Memory B cell (primary cell): Measurements from ENCODE around the gene CASP6.

Source experiments
- ATAC-seq: fragments of 150-1000 bp; cut with Tn5 transposase; 2 replicates; pipeline ENCODE4 v1.10.0; 2021; ENCODE audit warnings: low read depth, mild to moderate bottlenecking, moderate library complexity
- DNase-seq, 2 donors: peaks; one replicate each; pipeline ENCODE4 v3.0.0; 2022; ENCODE audit warnings: low spot score in 2 of 2
- H3K27ac Mint-ChIP-seq: one replicate; pipeline ENCODE4 v1.8.0; 2022; ENCODE audit warnings: mild to moderate bottlenecking, moderate library complexity, mixed read lengths
- H3K27me3 Mint-ChIP-seq: one replicate; pipeline ENCODE4 v1.8.0; 2022; ENCODE audit warnings: mixed read lengths
- H3K36me3 Mint-ChIP-seq: one replicate; pipeline ENCODE4 v1.8.0; 2022; ENCODE audit warnings: mild to moderate bottlenecking, mixed read lengths
- H3K4me1 Mint-ChIP-seq: one replicate; pipeline ENCODE4 v1.8.0; 2022; ENCODE audit warnings: mixed read lengths
- H3K4me3 Mint-ChIP-seq: one replicate; pipeline ENCODE4 v1.8.0; 2022; ENCODE audit warnings: mild to moderate bottlenecking, moderate library complexity, mixed read lengths
- H3K9me3 Mint-ChIP-seq: one replicate; pipeline ENCODE4 v1.8.0; 2022; ENCODE audit warnings: mixed read lengths

Gene CASP6

DNA sequence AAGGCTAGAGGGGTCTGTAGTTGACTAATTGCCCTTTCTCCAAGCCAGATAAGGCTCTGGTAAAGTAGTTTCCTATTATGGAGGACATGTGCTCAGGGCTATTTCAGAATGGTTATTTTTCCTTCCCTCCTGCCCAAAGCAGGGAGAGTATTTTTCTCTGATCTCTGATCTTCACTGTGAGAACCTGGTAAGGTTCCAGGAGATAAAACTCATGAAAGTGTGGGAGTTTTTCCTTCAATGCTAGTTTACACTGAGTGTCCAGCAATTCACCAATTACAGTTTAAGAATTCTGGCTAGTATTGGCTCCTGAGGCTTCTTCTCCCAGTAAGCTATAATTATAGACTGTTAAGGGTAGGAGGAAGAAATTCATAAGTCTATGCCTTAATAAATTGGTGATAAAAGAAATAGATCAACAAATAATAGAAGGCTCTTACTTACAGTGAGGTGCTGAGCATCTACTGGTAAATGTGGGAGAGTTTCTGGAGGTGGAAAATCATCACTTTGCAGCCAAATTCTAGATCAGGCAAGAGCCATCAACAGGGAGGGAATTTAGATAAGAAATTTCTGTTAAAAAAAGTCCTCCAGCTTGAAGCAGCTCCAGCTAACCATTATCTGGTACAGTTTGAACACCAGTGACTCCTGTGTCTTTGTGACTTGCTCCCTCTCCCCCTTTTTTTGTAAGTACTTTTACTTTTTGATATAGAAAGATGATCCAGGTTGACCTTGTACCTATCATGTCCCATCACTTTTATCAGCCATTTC is 30.9 kb downstream of the CASP6 start:
- H3K27me3 Mint-ChIP-seq, result no peaks in the 10 kb centered on the region
- H3K9me3 Mint-ChIP-seq, result peaks cover 6% of the 10 kb centered on the region
- H3K4me3 Mint-ChIP-seq, result no peak overlapping the region
- peaks cover 12% of the 10 kb centered on the region for H3K4me1 Mint-ChIP-seq
- ATAC-seq (no peak), DNase-seq (no peak)
- H3K27ac Mint-ChIP-seq, result no peak overlapping the region
- H3K36me3 Mint-ChIP-seq, result peaks cover 26% of the 10 kb centered on the region

DNA sequence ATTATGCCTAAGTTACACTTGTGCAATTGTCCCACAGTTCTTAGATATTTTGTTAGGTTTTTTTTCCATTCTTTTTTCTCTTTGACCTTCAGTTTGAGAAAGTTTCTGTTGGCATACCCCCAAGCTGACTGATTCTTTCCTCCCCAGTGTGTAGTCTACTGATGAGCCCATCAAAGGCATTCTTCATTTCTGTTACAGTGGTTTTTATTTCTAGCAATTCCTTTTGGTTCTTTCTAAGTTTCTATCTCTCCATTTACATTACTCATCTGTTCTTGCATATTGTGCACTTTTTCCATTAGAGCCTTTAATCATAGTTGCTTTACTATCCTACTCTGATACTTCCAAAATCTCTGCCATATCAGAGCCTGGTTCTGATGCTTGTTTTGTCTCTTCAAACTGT is 31.9 kb downstream of the CASP6 start:
- DNase-seq, result no peak
- peaks cover 27% of the 10 kb centered on the region for H3K36me3 Mint-ChIP-seq
- H3K4me1 Mint-ChIP-seq, result peaks cover 18% of the 10 kb centered on the region

DNA sequence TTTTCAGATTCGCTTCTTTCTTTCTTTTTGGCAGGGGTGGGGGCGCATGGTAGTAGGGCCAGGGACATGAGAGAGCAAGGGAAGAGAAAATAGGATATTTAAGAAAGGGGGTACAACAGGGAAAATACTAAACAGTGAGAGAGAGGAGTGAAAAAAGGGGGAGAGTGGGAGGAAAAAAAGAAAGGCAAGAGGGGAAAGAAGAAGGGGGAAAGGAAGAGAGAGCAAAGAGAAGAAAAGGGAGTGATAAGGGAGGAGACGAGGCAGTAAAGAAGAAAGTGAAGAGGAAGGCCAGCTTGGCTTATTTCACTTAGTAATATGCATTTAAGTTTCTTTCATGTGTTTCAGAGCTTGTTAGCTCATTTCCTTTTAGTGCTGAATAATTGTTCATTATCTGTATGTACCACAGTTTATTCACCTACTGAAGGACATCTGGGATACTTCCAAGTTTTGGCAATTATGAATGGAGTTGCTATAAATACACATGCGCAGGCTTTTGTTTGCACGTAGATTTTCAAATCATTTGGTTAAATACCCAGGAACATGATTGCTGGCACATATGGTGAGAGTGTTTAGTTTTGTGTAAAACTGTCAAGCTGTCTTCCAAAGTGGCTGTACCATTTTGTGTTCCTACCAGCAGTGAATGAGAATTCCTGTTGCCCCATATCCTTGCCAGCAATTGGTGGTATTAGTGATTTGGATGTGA is 37.3 kb downstream of the CASP6 start:
- peak overlapping the region; percentile 60 for H3K27ac Mint-ChIP-seq
- H3K9me3 Mint-ChIP-seq, result peaks cover 2% of the 10 kb centered on the region
- no peak overlapping the region for H3K4me3 Mint-ChIP-seq
- ATAC-seq (no peak), DNase-seq (no peak)
- no peaks in the 10 kb centered on the region for H3K27me3 Mint-ChIP-seq
- peaks cover 19% of the 10 kb centered on the region for H3K4me1 Mint-ChIP-seq
- peaks cover 29% of the 10 kb centered on the region for H3K36me3 Mint-ChIP-seq

More for the DNA sequence above, 31.9 kb downstream of the CASP6 start:
- ATAC-seq, result no peak
- no peaks in the 10 kb centered on the region for H3K27me3 Mint-ChIP-seq
- peaks cover 6% of the 10 kb centered on the region for H3K9me3 Mint-ChIP-seq
- H3K4me3 Mint-ChIP-seq, result no peak overlapping the region
- H3K27ac Mint-ChIP-seq, result no peak overlapping the region

DNA sequence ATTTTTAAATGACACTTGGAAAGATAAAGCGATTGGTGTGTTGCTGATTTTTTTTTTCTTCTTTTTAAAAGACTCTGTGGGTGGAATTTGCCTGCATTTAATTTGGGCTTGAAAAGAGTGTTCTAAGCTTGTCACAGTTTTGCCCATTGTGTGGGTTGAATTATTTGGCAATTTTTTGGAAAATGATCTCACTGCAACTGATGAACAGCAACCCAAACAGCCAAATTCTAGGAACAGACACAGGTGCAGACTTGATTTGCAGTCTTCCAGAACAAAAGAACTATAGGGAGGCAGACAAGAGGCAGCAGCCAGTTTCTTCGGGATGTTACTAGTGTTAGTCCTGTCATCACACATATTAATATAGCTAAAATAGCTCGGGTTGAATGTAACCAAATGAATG is 40.5 kb downstream of the CASP6 start:
- Mint-ChIP-seq H3K27ac (no peak overlapping the region), H3K27me3 (no peaks in the 10 kb centered on the region), H3K4me1 (peaks cover 14% of the 10 kb centered on the region), H3K36me3 (peaks cover 20% of the 10 kb centered on the region), H3K4me3 (no peak overlapping the region), H3K9me3 (no peaks in the 10 kb centered on the region)
- DNase-seq (no peak), ATAC-seq (no peak)

DNA sequence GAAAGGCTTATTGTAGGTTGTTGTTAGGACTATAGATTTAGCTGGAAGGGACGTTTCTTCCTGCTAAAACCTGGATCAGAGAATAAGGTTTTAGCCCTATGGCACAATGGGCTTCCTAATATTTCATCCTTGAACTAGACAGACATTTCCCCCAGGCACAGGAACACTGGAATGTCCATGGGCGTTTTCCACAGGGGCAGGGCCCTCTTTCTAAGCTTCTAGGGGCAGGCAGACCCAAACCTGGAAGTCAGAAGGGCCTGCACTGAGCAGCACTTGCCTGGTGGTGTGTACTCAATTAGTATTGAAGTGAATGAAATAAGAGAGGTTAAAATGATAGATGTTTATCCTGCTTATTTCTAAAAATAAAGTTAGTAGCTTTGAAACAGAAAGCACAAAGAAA is 41.1 kb downstream of the CASP6 start:
- H3K4me3 Mint-ChIP-seq, result no peak overlapping the region
- no peaks in the 10 kb centered on the region for H3K9me3 Mint-ChIP-seq
- ATAC-seq, result no peak
- H3K4me1 Mint-ChIP-seq, result peaks cover 12% of the 10 kb centered on the region
- H3K36me3 Mint-ChIP-seq, result peaks cover 18% of the 10 kb centered on the region
- H3K27me3 Mint-ChIP-seq, result no peaks in the 10 kb centered on the region
- no peak for DNase-seq
- H3K27ac Mint-ChIP-seq, result peak overlapping the region; percentile 62

DNA sequence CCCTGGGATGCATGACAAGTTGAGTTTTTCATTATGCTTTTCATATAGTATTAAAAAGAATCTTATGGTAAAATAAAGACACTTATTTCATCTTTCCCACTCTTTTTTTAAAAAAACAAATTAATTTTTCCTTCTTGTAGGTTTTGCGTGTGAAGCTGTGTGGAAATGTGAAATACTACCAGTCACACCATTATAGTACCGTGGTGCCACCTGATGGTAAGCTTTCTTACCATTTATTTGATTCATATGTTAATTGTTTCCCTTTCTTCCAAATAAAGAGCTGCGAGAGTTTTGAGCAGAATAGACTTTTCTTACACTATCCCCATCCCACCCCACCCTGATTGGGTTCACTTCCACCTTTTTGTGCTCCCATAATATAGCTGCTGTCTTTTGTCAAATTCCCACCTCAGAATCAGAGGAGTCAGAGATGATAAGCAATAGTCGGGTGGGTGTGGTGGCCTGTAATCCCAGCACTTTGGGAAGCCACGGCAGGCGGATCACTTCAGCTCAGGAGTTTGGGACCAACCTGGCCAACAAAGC is 44.3 kb downstream of the CASP6 start:
- Mint-ChIP-seq H3K4me1 (peaks cover 5% of the 10 kb centered on the region), H3K27ac (no peak overlapping the region), H3K27me3 (no peaks in the 10 kb centered on the region), H3K36me3 (peaks cover 9% of the 10 kb centered on the region), H3K9me3 (no peaks in the 10 kb centered on the region), H3K4me3 (no peak overlapping the region)
- ATAC-seq (no peak), DNase-seq (no peak)

DNA sequence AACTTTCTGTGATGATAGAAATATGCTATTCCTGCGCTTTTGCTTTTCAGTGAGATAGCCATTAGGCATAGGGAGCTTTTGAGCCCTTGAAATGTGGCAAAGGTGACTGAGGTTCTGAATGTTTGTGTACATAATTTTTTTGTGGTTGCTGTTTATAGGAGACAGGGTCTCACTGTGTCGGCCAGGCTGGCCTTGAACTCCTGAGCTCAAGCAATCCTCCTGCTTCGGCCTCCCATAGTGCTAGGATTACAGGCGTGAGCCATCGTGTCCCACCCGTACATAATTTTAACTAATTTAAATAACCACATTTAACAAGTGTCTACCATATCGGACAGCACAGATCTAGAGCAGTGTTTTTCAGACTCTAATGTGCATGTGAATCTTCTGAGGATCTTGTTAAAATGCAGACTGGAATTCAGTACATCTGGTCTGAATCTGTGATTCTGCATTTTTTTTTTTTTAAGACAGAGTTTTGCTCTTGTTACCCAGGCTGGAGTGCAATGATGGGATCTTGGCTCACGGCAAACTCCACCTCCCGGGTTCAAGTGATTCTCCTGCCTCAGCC is 45.3 kb downstream of the CASP6 start:
- Mint-ChIP-seq H3K27ac (no peak overlapping the region), H3K27me3 (no peaks in the 10 kb centered on the region), H3K36me3 (peaks cover 9% of the 10 kb centered on the region), H3K9me3 (no peaks in the 10 kb centered on the region), H3K4me1 (peaks cover 5% of the 10 kb centered on the region), H3K4me3 (no peak overlapping the region)
- ATAC-seq, result no peak
- no peak for DNase-seq

DNA sequence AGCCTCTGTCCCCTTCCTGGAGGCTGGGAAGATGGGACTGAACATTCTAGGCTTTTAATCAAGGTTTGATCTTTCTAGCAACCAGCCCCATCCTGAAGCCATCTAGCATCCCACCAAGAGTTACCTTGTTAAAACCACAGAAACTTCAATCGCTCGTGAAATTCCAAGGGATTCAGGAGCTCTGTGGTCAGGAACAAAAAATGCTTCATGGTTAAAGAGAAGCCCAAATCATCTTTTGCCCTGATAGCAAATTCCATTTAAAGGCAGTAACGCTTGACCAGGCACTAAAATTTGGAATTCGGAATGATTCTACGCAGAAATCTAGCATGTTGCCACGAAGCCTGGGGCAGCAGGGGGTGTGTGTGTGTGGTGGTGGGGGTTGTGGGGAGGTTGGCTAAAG is 47.8 kb downstream of the CASP6 start:
- DNase-seq, result no peak
- no peak overlapping the region for H3K27ac Mint-ChIP-seq
- no peaks in the 10 kb centered on the region for H3K27me3 Mint-ChIP-seq
- peaks cover 6% of the 10 kb centered on the region for H3K9me3 Mint-ChIP-seq
- H3K36me3 Mint-ChIP-seq, result peaks cover 18% of the 10 kb centered on the region
- H3K4me3 Mint-ChIP-seq, result no peak overlapping the region
- H3K4me1 Mint-ChIP-seq, result peaks cover 5% of the 10 kb centered on the region
- ATAC-seq, result no peak

DNA sequence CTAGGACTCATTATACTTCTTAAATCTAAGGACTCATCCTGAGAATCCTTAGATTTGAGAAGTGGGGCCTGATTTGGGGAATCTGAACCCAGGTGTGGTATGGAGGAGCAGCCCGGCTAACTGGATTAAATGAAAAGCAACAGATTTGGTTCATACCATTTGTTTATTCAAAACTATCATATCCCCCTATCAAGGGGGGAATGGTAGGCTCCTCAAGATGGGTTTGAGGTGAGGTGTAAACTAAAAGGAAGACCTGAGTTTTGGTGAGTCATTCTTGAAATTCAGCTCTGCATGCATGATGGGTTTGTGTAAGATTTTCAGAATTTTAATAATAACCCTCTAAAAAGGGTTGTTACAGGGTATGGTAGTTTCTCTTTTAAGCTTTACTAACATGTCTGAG is 53.4 kb downstream of the CASP6 start:
- Mint-ChIP-seq H3K4me1 (peaks cover 13% of the 10 kb centered on the region), H3K4me3 (no peak overlapping the region), H3K36me3 (peaks cover 35% of the 10 kb centered on the region), H3K27me3 (no peaks in the 10 kb centered on the region), H3K9me3 (peaks cover 10% of the 10 kb centered on the region), H3K27ac (no peak overlapping the region)
- DNase-seq (no peak), ATAC-seq (no peak)

DNA sequence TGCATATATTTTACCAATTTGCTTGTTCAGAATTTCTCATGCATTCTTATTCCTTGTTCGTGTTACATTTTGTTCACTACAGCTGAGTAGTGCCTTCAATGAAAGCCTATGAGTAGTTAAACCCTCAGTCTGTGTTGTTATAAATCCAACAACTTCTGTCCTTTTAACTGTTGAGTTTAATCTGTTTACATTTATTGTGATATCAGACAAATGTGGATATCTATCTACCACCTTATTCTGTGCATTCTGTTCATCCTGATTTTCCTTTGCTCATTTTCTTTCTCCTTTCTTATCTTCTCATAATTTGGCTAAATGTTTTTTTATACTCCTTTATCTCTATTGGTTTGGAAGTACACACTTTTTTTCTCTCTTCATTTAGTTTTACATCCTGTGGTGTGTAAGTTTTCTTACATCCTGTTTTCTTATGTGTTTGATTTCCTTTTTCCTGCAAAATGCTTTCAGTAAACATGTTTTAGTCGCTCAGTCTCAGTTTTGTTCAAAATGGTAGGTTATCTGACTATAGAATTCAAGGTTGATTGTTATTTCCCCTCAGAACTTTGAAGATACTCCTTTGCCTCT is 54.2 kb downstream of the CASP6 start:
- H3K9me3 Mint-ChIP-seq, result peaks cover 10% of the 10 kb centered on the region
- no peak for DNase-seq
- H3K4me3 Mint-ChIP-seq, result no peak overlapping the region
- no peak for ATAC-seq
- peaks cover 11% of the 10 kb centered on the region for H3K4me1 Mint-ChIP-seq
- H3K36me3 Mint-ChIP-seq, result peaks cover 35% of the 10 kb centered on the region
- H3K27me3 Mint-ChIP-seq, result no peaks in the 10 kb centered on the region
- no peak overlapping the region for H3K27ac Mint-ChIP-seq

DNA sequence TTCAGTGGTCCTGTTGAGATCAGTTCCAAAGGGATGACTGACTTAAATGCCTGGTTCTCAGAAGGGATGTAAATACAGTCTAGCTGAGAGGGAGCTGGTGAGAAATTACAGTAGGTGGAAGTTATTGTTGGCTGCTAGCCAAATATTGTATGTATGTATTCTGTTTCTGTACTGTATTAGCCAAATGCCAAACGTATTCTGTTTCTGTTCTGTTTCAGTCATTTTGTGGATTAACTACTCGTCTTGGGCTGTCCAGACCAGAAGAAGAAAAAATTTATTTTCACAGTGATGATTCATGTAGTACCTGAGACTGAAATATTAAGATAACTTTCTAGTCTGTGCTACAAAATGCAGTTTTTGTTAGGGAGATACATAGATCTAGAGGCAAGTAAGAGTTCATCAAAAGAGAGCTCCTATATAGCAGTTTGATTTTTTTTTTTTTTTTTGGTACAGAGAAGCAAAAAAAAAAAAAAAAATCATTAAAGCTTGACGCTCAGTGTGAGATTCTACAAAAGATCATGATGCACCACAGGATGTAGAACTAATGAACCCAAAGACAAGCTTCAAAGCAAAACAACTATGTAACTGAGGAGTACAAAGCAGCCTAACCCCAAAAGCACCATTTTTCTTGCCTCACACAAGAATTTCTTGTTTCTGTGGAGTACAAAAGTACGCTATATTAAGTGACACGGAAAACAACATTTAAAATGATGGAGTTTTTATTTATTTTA is 54.8 kb downstream of the CASP6 start:
- Mint-ChIP-seq H3K4me3 (no peak overlapping the region), H3K27ac (peak overlapping the region; percentile 42), H3K36me3 (peaks cover 35% of the 10 kb centered on the region), H3K4me1 (peaks cover 11% of the 10 kb centered on the region), H3K27me3 (no peaks in the 10 kb centered on the region), H3K9me3 (peaks cover 10% of the 10 kb centered on the region)
- ATAC-seq (no peak), DNase-seq (no peak)

DNA sequence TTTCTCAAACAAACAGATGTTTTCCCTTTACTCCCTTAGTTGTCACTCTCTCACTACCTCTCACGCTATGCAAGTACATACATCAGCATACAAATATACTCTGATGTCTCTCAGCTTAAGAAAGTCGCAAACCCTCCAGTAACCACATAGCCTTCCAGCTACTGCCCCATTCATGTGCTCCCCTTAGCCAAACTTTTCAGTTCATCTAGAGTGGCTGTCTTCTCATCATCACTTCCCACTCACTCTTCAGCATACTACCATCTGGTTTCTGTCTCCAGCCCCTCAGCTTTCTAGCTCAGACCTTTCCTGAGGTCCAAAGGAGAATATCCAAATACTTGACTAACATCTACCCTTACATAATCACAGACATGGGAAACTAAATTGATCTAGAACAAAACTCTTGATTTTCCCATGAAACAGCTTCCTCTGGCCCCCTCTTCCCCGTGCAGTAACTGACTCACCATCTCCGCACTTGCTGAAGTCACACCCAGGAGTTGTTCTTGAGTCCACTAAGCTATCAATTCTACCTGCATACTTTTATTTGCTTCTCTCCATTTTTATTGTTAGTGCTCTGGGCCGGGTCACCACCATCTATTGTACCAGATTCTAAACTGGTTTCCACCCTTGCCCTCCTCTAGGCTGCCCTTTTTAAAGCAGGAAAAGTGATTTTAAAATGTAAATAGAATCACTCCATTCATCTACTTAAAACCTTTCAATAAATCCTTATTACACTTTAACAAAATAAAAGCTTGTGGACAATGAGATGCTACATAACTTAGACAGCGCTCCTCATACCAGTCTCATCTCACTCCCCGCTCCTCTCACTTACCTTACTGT is 57.2 kb downstream of the CASP6 start:
- peaks cover 18% of the 10 kb centered on the region for H3K36me3 Mint-ChIP-seq
- H3K9me3 Mint-ChIP-seq, result peaks cover 4% of the 10 kb centered on the region
- no peak overlapping the region for H3K4me3 Mint-ChIP-seq
- no peak for ATAC-seq
- no peaks in the 10 kb centered on the region for H3K27me3 Mint-ChIP-seq
- H3K4me1 Mint-ChIP-seq, result peaks cover 11% of the 10 kb centered on the region
- DNase-seq, result no peak
- no peak overlapping the region for H3K27ac Mint-ChIP-seq

DNA sequence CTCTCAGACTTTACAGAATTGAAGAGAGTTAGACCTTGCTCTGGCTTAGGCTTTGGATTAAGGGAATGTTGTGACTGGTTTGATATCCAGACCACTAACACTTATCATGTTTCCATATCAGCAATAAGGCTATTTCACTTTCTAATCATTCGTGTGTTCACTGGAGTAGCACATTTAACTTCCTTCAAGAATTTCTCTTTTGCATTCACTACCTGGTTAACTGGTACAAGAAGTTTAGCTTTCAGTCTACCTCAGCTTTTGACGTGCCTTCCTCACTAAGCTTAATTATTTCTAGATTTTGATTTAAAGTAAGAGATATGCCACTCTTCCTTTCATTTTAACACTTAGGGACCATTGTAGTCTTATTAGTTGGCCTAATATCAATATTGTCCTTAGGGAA is 62.6 kb downstream of the CASP6 start:
- Mint-ChIP-seq H3K27ac (peak overlapping the region; percentile 82), H3K27me3 (no peaks in the 10 kb centered on the region), H3K4me1 (peaks cover 16% of the 10 kb centered on the region), H3K36me3 (peaks cover 24% of the 10 kb centered on the region), H3K4me3 (no peak overlapping the region), H3K9me3 (peaks cover 7% of the 10 kb centered on the region)
- no peak for DNase-seq
- peak; percentile 29 for ATAC-seq
